Right kidney (tissue), 1 donor: Measurements from ENCODE around the gene SYK.
"Not testable (repeated sequence)": the region's sequence is repeated elsewhere in the genome, so short reads cannot be mapped to it uniquely, and the experiment has no call there.

Experiments
- DNase-seq: peaks from one replicate; pipeline ENCODE4 v3.0.0-alpha.2; 2016

SYK gene

GRCh38 chr9:90793729-90794128 lies 7.9 kb upstream of the SYK start:
- no peak for DNase-seq

GRCh38 chr9:90795084-90795483 lies 6.5 kb upstream of the SYK start:
- DNase-seq, result no peak

DNA sequence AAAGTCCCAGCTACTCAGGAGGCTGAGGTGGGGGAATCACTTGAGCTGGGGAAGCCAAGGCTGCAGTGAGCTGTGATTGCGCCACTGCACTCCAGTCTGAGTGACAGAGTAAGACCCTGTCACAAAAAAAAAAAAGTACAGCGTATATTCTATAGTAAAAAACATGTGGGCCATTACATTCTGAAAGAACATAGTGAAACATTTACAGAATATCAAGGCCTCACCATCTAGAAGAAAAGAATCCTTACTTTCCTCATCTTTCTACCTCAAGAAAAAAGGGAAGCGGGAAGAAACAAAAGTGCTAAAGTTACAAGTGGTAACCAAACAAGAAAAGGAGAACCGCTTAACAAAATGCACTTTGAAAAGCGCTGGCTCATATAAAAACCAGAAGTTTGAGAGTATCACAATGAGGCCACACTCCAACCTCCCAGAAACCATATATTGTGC lies 5.7 kb upstream of the SYK start:
- no peak for DNase-seq

- DNase-seq, result no peak
Observed at GRCh38 chr9:90799271-90799852, 2.3 kb upstream of the SYK start.

DNA sequence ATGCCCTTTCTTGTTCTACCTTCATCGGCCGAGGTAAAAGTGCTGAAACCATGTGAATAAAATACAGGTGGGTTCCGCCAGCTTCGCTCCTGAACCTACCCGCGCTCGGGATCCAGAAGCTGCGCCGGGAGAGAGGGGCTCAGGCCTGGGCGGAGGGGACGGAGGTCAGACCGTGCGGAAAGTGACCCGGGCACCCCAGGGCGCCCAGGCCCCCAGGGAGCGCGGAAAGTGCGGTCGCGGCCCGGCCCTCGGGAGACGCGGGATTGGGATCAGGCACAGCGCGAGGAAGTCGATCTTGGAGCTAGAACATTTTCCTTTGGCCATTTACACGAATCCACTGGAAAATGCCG lies 329 bp downstream of the SYK start:
- no peak for DNase-seq

- no peak for DNase-seq
Observed at GRCh38 chr9:90802386-90802985, 867 bp downstream of the SYK start.

DNA sequence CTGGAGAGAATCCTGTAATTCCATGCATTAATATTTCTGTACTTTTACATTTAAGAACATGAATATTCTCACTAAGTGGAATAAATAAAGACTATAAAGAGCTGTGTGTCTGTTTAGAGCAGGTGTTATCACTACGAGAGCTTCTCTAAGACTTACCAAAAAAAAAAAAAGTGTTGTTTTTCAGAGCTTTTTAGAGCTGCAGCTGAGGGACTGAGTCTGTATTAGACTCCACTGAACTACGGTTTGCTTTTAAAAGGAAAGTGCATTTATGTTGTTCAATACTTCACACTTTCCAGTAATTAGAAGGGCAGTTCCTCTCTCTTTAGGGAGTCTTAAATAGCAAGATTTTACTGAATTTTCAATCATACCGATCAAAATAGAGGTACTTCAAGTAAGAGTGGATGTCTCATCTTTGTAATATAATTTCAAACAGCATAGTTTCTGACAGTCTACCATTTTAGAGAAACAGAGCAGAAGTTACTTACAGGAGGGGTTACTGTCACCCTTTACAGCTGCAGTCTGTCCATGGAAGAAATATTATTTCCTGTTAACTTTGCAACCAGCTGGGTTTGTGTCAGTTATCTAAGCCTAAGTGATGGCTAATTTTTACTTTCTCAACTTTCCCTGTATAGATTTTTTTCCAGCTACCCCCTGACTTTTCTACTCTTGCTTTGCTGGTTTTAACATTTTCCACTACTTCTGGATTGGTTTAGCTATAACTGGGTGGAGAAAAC lies 2.4 kb downstream of the SYK start:
- no peak for DNase-seq

DNA sequence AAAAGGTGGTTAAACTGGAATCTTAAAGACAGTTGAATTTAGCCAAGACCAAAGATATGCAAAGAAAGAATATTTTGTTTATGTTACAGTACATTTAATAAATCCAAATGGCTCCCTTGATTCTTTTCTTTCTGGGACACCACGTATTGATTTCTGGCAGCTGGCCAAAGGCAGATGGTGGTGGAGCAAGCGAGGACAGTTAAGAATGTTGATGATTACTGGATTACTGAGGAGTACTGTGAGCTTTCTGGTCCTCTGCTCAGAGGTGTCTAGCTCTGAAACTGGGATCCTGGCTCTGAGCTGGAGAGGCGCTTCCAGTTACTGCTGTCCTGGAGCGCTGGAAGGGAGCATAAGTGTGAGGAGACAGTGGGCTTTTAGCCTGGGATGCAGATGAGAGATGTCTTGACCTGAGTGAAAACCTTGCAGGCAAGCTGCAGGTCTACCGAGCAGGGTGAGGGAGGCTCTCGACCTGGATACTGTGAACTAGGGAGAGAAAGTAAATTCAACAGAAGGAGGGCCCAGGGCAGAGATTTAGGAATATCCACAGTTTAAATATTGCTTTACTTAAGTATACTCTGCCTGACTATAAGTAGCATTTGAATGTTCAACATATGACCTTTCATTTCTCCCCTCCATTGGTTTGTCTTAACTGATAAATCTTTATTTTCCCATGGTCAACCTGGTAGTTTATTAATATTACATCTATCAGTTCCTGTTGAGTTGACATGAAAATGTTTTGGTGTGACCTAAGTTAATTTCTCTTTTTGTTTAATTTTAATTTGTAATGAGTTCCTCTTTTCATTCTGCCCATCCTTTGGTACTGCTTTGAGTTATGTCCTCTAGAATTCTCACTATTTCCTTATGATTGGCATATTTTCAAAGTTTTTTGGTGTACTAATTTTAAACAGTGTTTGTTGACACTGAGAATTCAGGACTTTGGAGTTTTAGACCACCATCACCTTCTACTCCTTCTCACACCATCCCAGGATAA lies 3.7 kb downstream of the SYK start:
- DNase-seq, result no peak

GRCh38 chr9:90807006-90807405 lies 5.4 kb downstream of the SYK start:
- no peak for DNase-seq

GRCh38 chr9:90808398-90808797 lies 6.8 kb downstream of the SYK start:
- no peak for DNase-seq

DNA sequence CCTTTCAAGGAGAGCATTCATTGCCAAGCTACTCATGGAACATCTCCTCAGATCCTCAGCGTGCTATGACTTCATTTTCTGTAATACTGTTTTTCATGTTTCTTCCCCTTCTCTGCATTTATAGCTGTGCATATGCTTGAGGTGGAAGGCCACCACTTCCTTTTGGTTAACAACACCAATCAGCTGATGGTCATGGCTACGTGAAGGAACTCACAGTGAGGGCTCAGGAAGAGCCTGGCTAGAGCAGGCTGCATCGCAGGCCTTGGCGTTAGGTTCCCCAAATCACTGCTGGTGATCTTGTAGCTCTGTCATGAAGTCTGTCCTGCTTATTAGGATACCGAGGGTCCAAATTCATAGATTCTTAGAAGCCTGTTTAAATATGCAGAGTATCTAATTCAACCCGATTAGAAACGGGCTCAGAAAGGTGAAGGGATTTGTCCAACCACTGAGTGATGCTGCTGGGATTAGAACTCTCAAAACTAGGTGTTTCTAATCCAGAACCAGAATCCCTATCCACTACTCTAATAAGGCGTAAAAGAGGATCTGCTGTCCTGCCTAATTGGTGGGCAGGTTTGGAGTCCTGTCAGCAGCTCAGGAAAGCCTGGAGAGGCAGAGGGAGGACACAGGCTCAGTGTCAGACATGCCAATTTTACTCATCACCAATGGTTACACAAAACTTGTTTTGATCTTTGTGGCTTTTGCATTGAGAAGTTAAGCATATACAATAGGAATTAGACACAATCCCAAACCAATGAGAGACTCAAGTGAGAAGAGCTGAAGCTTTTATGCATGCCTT lies 7.5 kb downstream of the SYK start:
- DNase-seq, result no peak

- no peak for DNase-seq
Observed at GRCh38 chr9:90810691-90811090, 9.1 kb downstream of the SYK start.

DNA sequence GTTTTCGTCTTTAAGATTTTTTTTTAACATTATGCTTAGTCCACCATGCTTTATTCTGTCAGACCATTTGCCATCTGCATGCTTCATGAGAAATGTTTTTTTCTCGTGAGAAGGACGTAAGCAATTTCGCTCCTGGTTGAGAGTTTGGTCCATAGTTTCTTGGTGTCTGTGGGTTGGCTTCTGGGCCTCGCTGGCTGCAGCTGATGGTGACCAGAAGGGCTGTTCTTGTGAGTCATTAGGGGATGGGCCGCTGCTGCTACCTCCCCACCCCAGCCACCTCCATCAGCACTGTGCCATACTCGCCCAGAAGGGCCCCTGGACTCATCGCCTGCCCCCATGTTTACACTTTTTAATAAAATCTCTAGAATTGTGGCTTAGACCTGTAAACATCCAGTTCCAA lies 11.4 kb downstream of the SYK start:
- no peak for DNase-seq

DNA sequence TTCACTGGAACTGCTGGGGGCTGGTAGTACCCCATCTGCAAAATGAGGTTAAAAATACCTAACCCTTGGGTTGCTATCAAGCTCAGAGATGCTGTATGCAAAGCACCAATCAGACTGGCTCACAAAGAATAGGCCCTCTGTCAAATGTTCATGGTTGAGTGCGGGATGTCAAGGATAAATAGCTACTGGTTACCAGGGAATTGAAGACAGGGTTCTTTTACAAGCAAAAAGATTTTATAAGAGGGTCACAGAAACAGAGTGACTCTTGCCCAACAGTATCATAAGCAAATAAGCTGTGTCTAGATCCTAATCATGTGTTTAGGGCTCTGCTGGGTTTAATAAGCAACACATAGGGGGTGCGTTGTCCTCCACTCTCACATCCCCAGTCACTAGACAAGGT lies 11.9 kb downstream of the SYK start:
- no peak for DNase-seq

DNA sequence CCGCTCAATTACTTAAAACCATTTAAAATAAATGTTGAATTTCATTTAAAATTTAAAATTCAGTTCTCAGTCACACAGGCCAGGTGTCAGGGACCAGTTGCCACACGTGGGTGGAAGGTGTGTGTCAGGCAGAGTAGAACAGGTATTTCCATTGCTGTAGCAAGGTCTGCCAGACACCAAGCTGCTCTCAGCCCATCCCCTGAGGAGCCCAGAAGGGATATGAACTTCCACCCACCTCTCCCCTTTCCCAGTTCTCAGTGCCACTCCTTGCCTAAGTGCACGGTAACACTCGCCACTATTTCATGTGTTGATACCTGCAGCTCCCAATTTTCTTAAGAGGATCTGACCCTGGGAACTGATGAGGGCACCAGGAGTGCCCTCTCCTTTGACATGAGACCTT lies 12.7 kb downstream of the SYK start:
- no peak for DNase-seq

DNA sequence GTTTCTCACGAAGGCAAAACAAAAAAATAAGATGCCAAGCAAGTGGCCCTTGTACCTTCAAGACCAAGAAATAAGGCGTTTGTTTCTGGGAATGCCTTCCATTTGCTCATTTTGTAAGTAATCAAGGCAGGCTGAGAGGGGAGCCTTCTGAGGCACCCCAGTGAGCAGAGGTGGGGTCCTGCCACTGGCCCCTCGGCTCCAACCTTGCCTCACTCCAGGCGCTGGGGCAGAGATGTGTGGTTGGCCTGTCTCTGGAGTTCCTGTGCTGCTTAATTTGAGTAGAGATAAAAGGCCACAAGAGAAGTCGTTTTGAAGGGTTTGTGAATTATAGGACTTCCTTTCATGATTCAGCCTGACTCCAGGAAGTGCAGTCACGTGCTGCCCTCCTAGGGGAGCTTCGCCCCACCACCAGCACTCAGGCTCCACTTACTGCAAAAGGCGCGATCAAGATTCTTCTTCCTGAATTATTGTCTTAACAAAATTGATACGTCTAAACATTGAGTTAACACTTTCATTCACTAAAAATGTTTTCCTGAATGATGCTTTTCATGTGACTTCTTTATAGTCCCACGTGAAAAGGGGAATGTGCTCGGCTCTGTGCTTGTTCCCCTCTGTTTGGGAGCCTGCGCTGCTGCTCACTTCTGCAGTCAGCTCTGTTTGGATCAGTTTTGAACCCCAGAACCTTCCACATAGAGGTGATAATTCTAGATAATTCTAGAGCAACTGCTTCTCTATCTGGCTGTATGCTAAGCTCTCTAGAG lies 13.7 kb downstream of the SYK start:
- no peak for DNase-seq

DNA sequence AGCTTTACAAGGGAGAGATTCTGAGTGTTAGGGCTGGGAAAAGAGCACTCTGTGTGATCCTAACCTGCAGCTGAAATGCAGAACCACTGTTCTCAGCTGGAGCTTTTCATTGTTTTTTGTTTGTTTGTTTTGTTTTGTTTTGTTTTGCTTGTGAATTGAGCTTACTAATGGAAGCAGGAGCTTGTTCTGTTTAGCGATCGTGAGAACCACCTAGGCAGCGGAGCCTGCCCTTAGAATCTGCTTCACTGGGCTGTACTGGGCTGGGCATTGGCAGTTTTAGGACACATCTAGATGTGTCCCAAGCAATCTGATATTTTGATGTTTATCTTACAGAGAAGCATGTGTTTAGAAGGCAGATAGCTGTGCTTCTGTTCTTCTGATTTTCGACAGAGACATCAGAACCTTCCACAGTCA lies 14.3 kb downstream of the SYK start:
- no peak for DNase-seq

DNA sequence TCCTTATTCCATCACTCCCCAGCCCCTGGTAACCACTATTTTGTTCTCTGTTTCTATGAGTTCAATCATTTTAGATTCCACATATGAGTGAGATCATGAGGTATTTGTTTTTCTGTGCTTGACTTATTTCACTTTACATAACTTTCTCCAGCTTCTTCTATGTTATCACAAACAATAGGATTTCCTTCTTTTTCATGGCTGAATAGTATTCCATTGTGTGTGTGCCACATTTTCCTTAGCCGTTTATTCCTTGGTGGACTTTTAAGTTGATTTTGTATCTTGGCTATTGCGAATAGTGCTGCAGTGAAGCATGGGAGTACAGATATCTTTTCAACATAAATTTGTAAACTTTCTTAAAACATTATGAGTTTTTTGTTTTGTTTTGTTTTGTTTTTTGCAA lies 15.1 kb downstream of the SYK start:
- no peak for DNase-seq

DNA sequence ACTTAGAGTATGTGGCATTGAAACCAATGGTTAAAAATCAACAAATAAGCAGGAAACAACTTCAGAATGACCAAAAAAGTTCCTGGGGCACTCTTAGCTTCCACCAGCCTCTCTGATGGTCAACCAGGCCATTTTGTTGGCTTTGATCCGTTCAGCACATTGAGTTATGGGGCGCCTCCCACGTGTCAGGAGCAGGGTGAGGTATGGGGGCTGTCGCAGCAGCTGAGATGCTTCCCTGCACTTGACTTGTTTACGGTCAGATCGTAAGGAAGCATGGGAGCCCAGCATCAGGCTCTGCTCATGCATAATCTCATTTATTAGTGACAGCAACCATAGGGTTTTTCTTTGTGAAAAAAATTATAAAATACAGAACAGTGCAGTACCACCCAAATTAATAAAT lies 16.7 kb downstream of the SYK start:
- no peak for DNase-seq

- DNase-seq, result not testable (repeated sequence)
Observed at GRCh38 chr9:90820406-90820805, 18.8 kb downstream of the SYK start.

DNA sequence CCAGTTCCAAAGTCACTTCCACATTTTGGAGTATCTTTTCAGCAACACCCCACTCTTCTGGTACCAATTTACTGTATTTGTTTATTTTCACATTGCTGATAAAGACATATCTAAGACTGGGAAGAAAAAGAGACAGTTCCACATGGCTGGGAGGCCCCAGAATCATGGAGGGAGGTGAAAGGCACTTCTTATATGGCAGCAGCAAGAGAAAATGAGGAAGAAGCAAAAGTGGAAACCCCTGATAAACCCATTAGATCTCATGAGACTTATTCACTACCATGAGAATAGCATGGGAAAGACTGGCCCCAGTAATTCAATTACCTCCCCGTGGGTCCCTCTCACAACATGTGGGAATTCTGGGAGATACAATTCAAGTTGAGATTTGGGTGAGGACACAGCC lies 19.6 kb downstream of the SYK start:
- not testable (repeated sequence) for DNase-seq
